ENCODE measurements around the gene BMAL1.

DNA sequence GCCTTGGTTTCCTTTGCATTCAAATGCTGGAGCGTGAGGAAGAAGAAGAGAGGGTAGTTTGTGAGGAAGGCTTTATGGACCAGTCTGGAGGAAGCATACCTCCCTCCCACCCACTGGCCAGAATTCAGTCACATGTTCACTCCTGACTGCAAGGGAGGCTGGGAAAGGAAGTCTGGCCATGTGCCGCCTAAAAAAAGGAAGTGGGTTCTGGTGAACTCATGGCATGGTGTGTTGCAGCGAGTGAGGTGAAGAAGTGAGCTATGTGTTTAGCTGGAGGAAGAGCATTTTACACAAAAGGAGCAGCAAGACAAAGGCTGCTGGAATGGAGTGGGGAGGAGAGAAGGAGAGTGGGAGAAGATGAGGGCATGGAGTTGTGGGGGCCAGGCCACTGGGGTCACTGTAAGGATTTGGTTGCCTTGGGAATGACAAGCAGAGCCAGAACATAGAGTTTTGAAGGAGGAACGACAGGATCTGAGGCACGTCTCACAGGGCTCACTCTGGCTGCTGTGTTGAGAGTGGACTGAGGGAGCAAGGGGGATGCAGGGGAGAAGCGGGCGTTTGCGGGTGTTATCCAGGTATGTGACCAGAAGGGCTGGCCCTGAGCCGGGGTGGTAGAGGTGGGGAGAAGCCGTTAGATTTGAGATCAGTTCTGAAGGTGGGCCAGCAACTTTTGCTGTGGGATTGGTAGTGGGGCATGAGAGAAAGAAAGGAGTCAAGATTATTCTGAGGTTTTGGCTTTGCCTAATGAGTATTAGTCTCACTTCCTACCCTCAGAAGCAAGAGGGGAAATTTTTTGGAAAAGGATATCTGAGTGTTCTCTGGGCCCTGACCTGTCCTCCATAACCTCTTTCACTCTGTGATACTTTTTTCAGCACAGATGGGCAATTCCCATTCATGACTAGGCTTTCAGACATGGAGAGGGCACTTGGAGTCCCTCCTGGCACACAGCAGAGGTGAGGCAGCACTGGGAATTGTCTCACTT, 26.4 kb downstream of the BMAL1 start:
- TF ChIP-seq RFX5 (IDR thresholded peaks at IDR 0.05; ENCODE audit: borderline replicate concordance, low read depth, low read length) (no peak), CBX5 (IDR thresholded peaks at IDR 0.05; ENCODE audit: low read depth, low read length) (no peak), EZH2 (IDR thresholded peaks at IDR 0.05; ENCODE audit: low read depth, low read length, severe bottlenecking) (no peak), POLR2AphosphoS5 (IDR thresholded peaks at IDR 0.05; ENCODE audit: low read depth, low read length) (no peak), POLR2A (IDR thresholded peaks at IDR 0.05; ENCODE audit: control extremely low read depth in 1 of 2, low read depth in 2 of 2, low read length in 2 of 2) (no peak), GABPA (IDR thresholded peaks at IDR 0.05; ENCODE audit: borderline replicate concordance, insufficient read depth, low read length) (no peak), SP1 (IDR thresholded peaks at IDR 0.05; ENCODE audit: low read depth, low read length) (no peak), CHD1 (IDR thresholded peaks at IDR 0.05; ENCODE audit: low read depth, low read length) (no peak), BACH1 (IDR thresholded peaks at IDR 0.05; ENCODE audit: low read length) (no peak), RXRA (IDR thresholded peaks at IDR 0.05; ENCODE audit: insufficient read depth, low read depth, low read length) (no peak)
- TF ChIP-seq, protein P1, sequence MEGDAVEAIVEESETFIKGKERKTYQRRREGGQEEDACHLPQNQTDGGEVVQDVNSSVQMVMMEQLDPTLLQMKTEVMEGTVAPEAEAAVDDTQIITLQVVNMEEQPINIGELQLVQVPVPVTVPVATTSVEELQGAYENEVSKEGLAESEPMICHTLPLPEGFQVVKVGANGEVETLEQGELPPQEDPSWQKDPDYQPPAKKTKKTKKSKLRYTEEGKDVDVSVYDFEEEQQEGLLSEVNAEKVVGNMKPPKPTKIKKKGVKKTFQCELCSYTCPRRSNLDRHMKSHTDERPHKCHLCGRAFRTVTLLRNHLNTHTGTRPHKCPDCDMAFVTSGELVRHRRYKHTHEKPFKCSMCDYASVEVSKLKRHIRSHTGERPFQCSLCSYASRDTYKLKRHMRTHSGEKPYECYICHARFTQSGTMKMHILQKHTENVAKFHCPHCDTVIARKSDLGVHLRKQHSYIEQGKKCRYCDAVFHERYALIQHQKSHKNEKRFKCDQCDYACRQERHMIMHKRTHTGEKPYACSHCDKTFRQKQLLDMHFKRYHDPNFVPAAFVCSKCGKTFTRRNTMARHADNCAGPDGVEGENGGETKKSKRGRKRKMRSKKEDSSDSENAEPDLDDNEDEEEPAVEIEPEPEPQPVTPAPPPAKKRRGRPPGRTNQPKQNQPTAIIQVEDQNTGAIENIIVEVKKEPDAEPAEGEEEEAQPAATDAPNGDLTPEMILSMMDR (IDR thresholded peaks at IDR 0.05; ENCODE audit: control extremely low read depth in 1 of 3, insufficient read depth in 1 of 3, low read depth in 1 of 3, low read length in 3 of 3), result no peak
- TF ChIP-seq, protein P2, sequence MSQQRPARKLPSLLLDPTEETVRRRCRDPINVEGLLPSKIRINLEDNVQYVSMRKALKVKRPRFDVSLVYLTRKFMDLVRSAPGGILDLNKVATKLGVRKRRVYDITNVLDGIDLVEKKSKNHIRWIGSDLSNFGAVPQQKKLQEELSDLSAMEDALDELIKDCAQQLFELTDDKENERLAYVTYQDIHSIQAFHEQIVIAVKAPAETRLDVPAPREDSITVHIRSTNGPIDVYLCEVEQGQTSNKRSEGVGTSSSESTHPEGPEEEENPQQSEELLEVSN (IDR thresholded peaks at IDR 0.05), result no peak

Data from H1 (cell line).